Kidney tubule cell (primary cell): ENCODE data around the gene CHCT1.
"Not testable (repeated sequence)": the region's sequence is repeated elsewhere in the genome, so short reads cannot be mapped to it uniquely, and the experiment has no call there.

Source experiments
- DNase-seq: peaks from one replicate; pipeline ENCODE4 v3.0.0-alpha.2; 2018; ENCODE audit warnings: low spot score

Gene CHCT1

GRCh38 chr17:60422162-60422665 lies at the start of gene CHCT1:
CHCT1 (plus strand) TSS chr17:60422489; CDS start chr17:60422593, 104 bp downstream.
- no peak for DNase-seq

DNA sequence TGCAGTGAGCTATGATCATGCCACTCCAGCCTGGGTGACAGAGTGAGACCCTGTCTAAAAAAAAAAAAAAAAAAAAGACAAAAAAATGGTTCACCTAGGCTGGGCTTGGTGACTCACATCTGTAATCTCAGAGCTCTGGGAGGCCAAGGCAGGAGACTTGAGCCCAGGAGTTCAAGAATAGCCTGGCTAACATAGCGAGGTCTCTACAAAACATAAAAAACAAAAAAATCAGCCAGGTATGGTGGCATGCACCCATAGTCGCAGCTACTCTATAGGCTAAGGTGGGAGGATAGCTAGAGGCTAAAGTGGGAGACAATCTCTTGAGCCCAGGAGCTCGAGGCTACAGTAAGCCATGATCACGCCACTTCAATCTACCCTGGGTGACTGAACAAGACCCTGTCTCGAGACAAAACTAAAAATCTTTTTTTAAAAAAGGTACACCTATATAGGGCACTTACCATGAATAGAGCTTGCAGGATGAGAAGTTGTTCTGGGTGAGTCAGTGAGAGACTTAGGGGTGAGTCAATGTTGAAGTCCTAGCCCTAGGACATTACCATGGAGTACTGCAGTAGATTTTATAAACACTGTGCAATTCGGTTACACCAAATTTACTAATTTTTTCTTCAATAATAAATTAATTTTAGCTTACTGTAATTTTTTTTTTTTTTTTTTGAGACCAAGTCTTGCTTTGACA lies 49.4 kb upstream of the CHCT1 start:
- peak; percentile 83 for DNase-seq

GRCh38 chr17:60378187-60378586 lies 44.1 kb upstream of the CHCT1 start:
- not testable (repeated sequence) for DNase-seq

GRCh38 chr17:60379461-60379860 lies 42.8 kb upstream of the CHCT1 start:
- DNase-seq, result not testable (repeated sequence)

DNA sequence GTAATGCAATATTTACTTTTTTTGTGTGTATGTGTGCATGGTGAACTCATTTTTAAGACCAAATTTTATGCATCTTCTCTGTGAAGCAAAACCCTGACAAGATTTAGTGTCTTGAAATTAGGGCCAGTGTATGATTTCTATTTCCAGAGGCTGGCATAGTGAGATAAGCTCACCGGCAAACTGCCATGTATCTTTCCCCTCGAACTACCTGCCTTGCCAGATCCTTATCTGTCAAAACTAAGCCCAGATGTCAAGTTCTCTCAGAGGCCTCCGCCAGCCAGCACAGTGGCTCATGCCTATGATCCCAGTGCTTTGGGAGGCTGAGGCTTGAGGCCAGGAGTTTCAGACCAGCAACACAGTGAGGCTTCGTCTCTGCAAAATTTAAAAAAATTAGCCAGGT lies 40.3 kb upstream of the CHCT1 start:
- no peak for DNase-seq

DNA sequence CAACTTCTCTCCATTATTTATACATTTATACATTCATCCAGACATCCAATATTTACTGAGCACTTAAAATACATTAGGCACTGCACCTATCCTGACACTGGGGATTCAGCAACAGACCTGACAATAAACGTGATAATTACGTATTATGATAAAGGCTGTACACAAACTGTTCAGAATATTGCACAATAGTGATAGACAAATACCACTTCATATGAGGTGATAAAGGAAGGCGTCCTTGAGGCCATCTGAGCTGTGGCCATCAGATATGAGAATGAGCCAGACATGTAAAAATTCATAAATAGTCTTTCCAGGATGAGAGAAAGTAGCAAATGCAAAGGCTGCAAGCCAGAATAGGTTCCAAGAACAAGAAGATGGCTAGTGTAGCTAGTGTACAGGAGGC lies 38.9 kb upstream of the CHCT1 start:
- DNase-seq, result no peak

DNA sequence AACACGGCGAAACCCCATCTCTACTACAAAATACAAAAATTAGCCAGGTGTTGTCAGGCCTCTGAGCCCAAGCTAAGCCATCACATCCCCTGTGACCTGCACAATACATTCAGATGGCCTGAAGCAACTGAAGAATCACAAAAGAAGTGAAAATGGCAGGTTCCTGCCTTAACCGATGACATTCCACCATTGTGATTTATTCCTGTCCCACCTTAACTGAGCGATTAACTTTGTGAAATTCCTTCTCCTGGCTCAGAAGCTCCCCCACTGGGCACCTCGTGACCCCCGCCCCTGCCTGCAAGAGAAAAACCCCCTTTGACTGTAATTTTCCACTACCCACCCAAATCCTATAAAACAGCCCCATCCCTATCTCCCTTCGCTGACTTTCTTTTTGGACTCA lies 37.4 kb upstream of the CHCT1 start:
- DNase-seq, result not testable (repeated sequence)

DNA sequence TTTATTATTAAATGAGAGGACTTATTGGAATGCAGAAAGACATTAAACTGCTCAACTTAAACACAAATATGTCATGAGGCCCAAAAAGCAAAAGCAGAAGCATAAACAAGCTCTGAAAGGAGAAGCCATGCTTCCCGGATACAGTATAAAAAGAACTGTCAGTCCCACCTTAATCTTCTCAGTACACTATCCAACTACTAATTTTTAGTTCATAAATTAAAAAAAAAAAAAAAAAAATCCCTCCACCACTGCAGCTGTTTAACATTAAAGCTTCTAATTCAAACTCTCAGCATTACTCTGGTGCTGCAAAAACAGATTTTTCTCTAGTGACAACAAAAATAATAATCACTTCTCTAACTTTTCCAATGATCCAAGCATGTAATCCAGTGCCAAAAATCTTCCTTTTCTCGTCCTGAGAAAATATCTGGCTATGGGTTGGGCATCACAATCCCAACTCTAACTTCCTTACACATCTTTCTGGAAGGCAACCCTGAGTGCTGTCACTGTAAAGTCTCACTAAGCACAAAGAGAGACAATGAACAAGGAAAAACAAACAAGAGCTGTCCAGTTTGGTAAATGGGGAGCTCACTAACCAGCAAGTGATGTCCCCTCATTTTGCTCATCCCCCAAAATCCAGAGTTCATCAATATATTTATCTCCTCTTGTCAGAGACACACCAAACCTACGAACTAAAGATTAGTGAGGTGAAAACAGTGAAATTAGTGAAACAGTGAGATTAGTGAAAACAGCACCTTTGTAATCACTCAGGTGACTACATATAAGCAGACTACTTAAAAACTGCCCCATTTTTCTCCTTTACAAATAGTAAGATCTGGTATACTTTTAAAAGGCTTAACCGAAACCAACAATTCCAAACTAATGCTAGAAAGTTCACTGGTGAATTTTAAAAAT lies 35.9 kb upstream of the CHCT1 start:
- no peak for DNase-seq

DNA sequence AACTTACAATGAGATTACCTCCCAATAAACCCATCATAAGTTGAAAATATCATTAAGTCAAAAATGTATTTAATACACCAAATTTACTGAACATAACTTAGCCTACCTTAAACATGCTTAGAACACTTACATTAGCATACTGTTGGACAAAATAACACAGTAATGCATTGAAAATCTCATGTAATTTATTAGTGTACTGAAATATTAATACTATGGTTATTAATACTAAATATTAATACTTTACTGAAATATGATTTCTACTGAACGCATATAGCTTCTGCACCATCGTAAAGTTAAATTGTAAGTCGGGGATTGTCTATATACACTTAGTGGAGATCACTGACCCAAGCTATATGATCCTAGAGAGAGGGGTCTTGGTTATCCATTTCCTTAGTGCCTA lies 34.6 kb upstream of the CHCT1 start:
- DNase-seq, result no peak

GRCh38 chr17:60388742-60389141 lies 33.5 kb upstream of the CHCT1 start:
- no peak for DNase-seq

- peak; percentile 57 for DNase-seq
Observed at GRCh38 chr17:60390186-60390585, 32.1 kb upstream of the CHCT1 start.

DNA sequence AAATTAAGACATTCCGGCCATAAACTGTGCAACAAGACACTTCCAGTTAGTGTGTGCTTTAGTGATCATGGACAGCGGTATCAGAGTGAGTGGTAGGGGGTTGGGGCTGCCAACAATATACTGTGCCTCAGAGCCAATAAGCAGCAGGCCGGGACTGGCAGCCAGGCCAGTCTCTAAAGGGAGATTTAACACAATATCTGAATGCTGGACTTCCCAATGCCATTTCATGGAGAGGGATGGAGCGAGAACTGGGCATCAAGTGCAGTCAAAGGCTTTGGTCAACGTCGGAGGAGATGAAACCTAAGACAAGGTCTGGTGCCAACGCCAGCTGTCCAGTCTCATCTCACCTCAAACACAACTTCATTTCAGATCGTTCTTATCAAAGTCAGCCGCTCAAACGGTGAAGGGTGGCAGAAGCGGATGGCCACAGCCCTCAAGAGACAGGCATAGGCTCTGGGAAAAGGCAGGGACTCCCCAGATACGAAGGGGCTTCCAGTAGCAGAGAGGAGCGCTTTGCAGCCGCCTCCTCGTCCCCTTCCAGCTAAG lies 31.3 kb upstream of the CHCT1 start:
- peak; percentile 42 for DNase-seq

GRCh38 chr17:60391471-60392041 lies 30.7 kb upstream of the CHCT1 start:
- DNase-seq, result no peak

DNA sequence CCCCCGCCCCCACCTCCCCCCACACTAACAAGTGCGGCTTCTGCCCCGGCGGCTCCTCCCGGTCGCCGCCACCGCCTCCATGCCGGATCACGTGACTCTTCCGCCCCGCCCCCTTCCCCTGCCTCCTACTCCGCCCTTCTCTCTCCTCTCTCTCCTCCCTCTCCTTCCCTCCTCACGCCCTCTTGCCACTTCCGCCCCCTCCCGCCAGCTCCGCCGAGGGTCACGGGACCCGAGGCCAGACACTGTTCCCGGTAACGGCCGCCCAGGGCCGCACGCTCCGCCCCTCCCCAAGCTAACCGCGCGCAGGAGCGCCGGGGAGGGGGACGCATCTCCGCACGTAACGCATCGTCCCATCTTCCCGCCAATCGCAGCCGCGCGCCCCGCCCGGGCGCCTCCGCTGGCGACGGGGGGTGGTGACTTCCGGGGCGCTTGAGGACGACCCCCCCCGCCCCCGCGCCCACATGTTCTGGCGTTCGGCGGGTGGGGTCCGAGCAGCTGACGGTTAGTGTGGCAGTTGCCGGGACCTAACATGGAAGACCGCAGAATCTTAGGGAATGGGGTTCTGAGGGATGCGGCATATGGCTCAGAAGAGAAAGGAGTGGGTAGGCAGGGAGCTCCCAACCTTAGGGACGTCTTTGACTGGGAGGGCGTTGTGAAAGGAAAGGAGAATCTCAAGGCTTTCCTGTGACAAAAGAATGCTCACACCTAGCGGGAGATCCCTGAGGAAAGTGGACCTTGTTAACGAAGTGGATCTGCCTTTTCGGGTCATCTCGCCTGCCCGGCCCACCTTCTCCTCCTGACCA lies 30.0 kb upstream of the CHCT1 start, which contains the start of gene USP32:
Gene USP32 (minus strand): TSS at position 92 of the 803 bp plus-strand sequence. CDS start 194 bp downstream, outside the sequence.
- DNase-seq, result peak; percentile 98

DNA sequence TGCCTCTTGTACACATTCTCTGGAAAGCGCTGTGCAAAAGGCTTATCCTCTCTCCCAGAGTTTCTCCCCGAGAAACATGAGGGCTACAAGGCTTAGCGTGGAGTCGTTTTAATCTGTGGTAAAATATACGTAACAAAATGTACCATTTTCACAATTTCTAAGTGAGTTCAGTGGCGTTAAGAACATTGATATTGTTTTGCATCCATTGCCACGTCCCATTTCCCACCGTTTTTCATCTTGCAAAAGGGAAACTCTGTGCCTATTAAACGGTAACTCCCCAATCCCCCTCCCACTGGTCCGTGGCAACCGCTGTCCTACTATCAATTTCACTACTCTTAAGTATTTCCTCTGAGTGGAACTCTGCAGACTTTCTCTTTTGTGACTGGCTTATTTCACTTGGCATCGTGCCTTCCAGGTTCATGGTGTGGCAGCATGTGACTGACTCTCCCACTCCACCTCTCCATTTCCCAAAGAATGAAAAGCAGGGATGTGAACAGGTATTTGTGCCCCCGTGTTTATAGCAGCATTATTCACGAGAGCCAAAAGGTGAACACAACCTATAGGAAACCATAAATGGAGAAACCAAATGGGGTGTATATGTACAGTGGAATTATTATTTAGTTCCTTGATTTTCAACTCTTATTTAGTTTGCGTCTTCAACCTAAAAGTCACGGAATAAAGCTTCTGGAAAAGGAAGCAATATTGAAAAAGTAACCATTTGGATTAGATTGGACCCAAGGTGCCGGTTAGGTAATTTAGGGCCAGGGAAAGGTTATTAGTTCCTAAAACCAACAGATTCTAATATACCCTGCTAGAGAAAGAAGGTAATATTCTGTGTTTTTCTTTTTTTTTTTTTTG lies 29.2 kb upstream of the CHCT1 start:
- DNase-seq, result peak; percentile 72

GRCh38 chr17:60393840-60394723 lies 28.2 kb upstream of the CHCT1 start:
- peak; percentile 68 for DNase-seq

- DNase-seq, result no peak
Observed at GRCh38 chr17:60395508-60396065, 26.7 kb upstream of the CHCT1 start.

DNA sequence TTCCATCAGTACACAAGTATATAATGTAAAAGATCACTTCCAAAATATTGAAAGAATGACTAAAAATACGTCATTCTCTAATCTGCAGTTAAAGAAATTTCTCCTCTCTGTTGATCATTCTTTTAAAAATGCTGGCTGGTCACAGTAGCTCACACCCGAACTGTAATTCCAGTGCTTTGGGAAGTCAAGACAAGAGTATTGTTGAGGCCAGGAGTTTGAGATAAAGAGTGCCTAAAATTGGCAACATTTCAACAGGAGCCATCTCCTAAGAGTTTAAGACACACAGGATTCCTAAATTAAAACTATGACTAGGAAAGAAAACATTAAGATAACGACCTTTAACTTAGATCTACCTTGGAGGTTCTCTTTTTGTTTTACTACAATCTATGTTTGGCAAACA lies 25.9 kb upstream of the CHCT1 start:
- no peak for DNase-seq
